MG63 (cell line): ENCODE results near the gene KRT27. TPM values are rescaled to one million over a fixed set of nuclear protein-coding genes. Genes with fewer than 3 reads are reported as not detected.
A peak's percentile ranks its signal among the peaks of the same experiment; 100 is the strongest.
"Not testable (repeated sequence)": the region's sequence is repeated elsewhere in the genome, so short reads cannot be mapped to it uniquely, and the experiment has no call there.

ENCODE experiments used
- DNase-seq: peaks from one replicate; pipeline ENCODE4 v3.0.0-alpha.2; 2020
- H3K27me3 ChIP-seq: fragments of 250-450 bp; sonication (Bioruptor Pico); 2 replicates; pipeline ENCODE4 v1.5.1; 2020; ENCODE audit warnings: mild to moderate bottlenecking, moderate library complexity
- H3K36me3 ChIP-seq: fragments of 250-450 bp; sonication (Bioruptor Pico); 2 replicates; pipeline ENCODE4 v1.5.1; 2020; ENCODE audit warnings: mild to moderate bottlenecking, moderate library complexity
- H3K4me3 ChIP-seq: fragments of 250-450 bp; sonication (Bioruptor Pico); 2 replicates; pipeline ENCODE4 v1.5.1; 2020; ENCODE audit warnings: mild to moderate bottlenecking, moderate library complexity
- H3K9me3 ChIP-seq: fragments of 250-450 bp; sonication (Bioruptor Pico); 2 replicates; pipeline ENCODE4 v1.5.1; 2020; ENCODE audit warnings: mild to moderate bottlenecking, moderate library complexity
- total RNA-seq: library from RNA; depleted of rRNA; stranded (reverse); fragments of >200 nt; shearing (Covaris generic); gene quantifications from 2 replicates; pipeline ENCODE4 v1.2.3, GENCODE V29; 2014; ENCODE audit warnings: low replicate concordance

KRT27 gene
- total RNA-seq, 1 experiment from 2014 or later, result not detected

- Histone ChIP-seq H3K9me3 (no peaks in the 10 kb centered on the region), H3K36me3 (no peaks in the 10 kb centered on the region), H3K27me3 (peaks cover 3% of the 10 kb centered on the region), H3K4me3 (peak overlapping the region; percentile 32)
- DNase-seq, result peak; percentile 31
These were observed 3.0 kb downstream of the KRT27 start for GRCh38 chr17:40779181-40779909.

- Histone ChIP-seq H3K4me3 (no peak overlapping the region), H3K9me3 (no peaks in the 10 kb centered on the region), H3K36me3 (no peaks in the 10 kb centered on the region), H3K27me3 (peaks cover 9% of the 10 kb centered on the region)
- no peak for DNase-seq
These were observed 3.9 kb downstream of the KRT27 start for GRCh38 chr17:40778461-40778860.

DNA sequence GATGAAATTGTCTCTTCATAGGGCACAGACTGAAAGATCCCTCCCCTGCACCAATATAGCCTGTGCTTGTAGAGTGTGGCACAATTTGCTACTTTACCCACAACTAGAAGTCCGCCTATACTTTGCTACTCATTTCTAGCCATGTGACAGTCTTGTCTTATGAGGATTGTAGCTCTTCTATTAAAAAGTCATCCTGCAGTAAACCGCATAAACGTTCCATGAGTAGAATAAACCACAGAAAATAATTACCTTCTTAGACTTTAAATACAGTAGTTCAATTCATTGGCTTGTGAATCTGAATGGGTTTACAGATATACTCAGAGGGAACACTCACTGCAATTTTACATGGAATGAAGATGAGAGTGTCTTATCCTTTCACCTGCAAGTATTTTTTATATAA lies 4.4 kb downstream of the KRT27 start:
- Histone ChIP-seq H3K27me3 (peaks cover 14% of the 10 kb centered on the region), H3K9me3 (no peaks in the 10 kb centered on the region)
- no peak for DNase-seq

GRCh38 chr17:40777459-40777858 lies 4.9 kb downstream of the KRT27 start:
- Histone ChIP-seq H3K4me3 (no peak overlapping the region), H3K36me3 (no peaks in the 10 kb centered on the region), H3K9me3 (no peaks in the 10 kb centered on the region), H3K27me3 (peaks cover 15% of the 10 kb centered on the region)
- no peak for DNase-seq

More for the DNA sequence above, 4.4 kb downstream of the KRT27 start:
- no peak overlapping the region for H3K4me3 ChIP-seq
- H3K36me3 ChIP-seq, result no peaks in the 10 kb centered on the region

DNA sequence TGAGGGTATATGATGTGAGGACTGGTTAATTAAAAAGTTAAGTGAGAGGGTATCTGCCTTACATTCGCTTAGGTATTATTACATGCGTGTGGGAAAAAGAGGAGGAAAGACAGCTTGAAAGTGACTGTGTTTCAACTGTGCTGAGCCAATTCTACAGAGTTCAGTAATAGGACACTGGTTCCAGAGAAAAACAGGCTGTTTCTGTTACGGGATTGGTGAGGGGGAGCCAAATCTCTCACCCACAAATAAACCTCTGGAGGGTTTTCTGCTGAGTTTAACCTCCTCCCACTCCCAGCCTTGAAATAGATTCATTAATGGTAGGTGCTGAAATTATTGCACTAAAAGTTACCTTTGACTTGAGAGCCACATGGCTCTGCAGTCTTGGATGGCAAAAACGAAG lies 6.4 kb downstream of the KRT27 start:
- Histone ChIP-seq H3K36me3 (no peaks in the 10 kb centered on the region), H3K4me3 (no peak overlapping the region), H3K27me3 (peaks cover 27% of the 10 kb centered on the region), H3K9me3 (no peaks in the 10 kb centered on the region)
- no peak for DNase-seq

DNA sequence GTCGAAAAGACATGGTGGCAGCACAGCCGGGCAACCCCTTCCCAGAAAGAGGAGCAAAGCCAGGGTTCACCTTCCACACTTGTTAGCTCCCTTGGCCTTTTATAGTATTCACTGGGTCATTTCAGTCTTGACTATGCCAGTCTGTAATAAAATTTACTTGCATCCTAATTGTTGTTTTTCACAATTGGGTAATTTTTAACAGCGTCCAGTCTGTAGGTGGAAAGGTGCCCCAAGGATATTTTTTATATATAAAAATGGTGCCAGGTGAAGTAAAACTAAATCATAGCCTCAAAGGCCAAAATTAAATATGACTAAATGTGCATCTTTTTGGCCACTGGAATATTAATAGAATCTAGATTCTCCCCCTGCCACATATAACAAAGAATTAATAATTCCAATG lies 10.2 kb downstream of the KRT27 start, which contains the start of gene KRT26:
KRT26 (minus strand) TSS at position 101 of the 400 bp plus-strand sequence; CDS start at position 13, 88 bp downstream.
- no peak for DNase-seq
- Histone ChIP-seq H3K27me3 (peaks cover 28% of the 10 kb centered on the region), H3K36me3 (no peaks in the 10 kb centered on the region), H3K9me3 (no peaks in the 10 kb centered on the region), H3K4me3 (no peak within 1 kb of the TSS)

- Histone ChIP-seq H3K9me3 (peaks cover 33% of the 10 kb centered on the region), H3K36me3 (no peaks in the 10 kb centered on the region), H3K4me3 (no peak overlapping the region), H3K27me3 (peaks cover 3% of the 10 kb centered on the region; the same call in 1 of the 2 replicates)
- DNase-seq, result no peak
These were observed 16.7 kb downstream of the KRT27 start for GRCh38 chr17:40765657-40766056.

DNA sequence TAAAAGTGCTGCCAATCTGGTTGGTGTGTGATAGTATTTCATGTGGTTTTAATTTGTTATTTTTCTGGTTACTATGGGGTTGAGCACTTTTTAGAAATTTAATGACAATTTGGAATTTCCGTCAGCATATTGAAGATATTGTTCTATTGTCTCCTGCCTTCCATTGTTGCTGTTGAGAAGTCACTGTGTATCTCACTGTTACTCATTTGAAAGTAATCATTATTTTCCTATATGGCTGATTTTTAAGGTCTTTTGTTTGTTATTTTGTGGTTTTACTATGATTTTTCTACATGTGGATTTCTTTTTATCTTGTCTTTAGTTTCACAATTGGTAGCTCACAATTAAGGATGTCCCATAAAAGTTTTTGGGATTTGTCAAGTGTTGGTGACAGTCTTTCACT lies 18.6 kb downstream of the KRT27 start:
- Histone ChIP-seq H3K36me3 (no peaks in the 10 kb centered on the region), H3K4me3 (no peak overlapping the region), H3K9me3 (peaks cover 49% of the 10 kb centered on the region), H3K27me3 (no peaks in the 10 kb centered on the region)
- no peak for DNase-seq

DNA sequence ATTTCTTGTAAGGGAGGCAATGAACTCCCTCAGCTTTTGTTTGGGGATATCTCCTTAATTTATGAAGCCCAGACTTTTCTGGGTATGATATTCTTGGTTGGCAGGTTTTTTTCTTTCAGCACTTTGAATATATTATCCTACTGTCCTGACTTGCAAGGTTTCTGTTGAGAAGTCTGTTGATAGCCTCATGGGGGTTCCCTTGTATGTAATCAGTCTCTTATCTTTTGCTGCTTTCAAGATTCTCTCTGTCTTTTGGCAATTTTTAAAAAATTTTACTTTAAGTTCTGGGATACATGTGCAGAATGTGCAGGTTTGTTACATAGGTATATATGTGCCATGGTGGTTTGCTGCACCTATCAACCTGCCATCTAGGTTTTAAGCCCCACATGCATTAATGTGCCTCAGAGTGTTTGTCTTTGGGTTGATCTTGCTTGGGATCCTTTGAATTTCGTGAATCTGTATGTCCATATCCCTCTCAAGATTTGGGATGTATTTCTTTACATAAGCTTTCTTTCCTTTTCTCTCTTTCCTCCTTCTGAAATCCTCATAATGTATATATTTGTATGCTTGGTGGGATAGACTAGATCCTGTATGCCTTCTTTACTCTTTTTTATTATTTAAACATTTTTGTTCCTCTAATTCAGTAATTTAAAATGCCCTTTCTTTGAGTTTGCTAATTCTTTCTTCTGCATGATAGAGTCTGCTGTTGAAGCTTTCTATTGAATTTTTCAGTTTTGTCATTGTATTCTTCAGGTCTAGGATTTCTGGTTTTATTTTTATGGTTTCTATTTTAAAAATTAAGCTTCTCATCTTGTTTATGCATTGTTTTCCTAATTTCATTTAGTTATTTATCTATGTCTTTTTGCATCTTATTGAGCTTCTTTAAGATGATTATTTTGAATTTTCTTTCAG lies 22.0 kb downstream of the KRT27 start:
- DNase-seq, result no peak
- Histone ChIP-seq H3K4me3 (no peak overlapping the region), H3K27me3 (no peaks in the 10 kb centered on the region; the same call in 1 of the 2 replicates), H3K36me3 (no peaks in the 10 kb centered on the region), H3K9me3 (peaks cover 50% of the 10 kb centered on the region)

- no peak within 1 kb of the TSS for H3K4me3 ChIP-seq
- peaks cover 5% of the 10 kb centered on the region for H3K27me3 ChIP-seq
- no peak for DNase-seq
- H3K9me3 ChIP-seq, result peaks cover 19% of the 10 kb centered on the region
- no peaks in the 10 kb centered on the region for H3K36me3 ChIP-seq
These were observed 27.1 kb downstream of the KRT27 start, which contains the start of gene KRT25 for GRCh38 chr17:40755231-40755630. Gene KRT25 (minus strand): TSS chr17:40755331. CDS start chr17:40755271, 60 bp downstream.

- H3K9me3 ChIP-seq, result peaks cover 7% of the 10 kb centered on the region; the same call in 1 of the 2 replicates
- H3K36me3 ChIP-seq, result no peaks in the 10 kb centered on the region
- no peak overlapping the region for H3K4me3 ChIP-seq
- DNase-seq, result no peak
- H3K27me3 ChIP-seq, result peaks cover 10% of the 10 kb centered on the region
These were observed 28.5 kb downstream of the KRT27 start for GRCh38 chr17:40753804-40754203.

DNA sequence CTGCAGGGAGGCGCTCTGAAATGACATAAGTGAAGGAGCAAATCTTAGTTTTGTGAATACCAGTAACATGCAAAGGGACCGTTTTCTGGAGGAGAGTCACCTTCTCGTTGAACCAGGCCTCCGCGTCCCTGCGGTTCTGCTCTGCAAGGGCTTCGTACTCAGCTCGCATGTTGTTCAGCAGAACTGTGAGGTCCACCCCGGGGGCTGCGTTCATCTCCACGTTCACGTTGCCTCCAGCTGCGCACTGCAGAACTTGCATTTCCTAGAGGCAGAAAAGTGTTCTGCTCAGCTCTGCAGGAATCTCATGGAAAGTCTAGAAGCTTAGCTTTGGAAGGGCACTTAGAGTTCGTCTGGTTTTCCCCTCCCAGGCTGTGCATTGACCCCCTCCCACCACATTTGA lies 31.3 kb downstream of the KRT27 start:
- Histone ChIP-seq H3K9me3 (no peaks in the 10 kb centered on the region), H3K4me3 (no peak overlapping the region), H3K27me3 (peaks cover 10% of the 10 kb centered on the region), H3K36me3 (no peaks in the 10 kb centered on the region)
- no peak for DNase-seq

DNA sequence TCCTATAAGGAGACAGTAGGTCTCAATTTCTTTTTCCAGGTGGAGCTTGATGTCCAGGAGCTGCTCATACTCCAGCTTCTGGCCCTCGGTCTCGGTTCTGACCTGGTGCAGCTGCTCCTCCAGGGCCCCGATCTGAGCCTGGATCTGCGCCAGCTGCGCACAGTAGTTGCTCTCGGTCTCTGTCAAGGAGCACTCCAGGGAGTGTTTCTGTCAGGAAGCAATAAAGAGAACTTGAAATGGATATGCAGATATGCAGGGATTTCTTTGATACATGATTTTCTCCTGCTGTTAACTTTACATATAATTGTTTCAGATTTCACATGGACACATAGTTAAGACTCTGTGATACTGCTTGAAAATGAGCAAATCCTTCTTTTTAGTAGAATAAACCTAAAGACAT lies 32.0 kb downstream of the KRT27 start:
- no peak for DNase-seq
- Histone ChIP-seq H3K27me3 (peaks cover 10% of the 10 kb centered on the region), H3K9me3 (no peaks in the 10 kb centered on the region), H3K36me3 (no peaks in the 10 kb centered on the region), H3K4me3 (no peak overlapping the region)

- not testable (repeated sequence) for H3K27me3 ChIP-seq, DNase-seq, H3K36me3 ChIP-seq, H3K9me3 ChIP-seq, H3K4me3 ChIP-seq
These were observed 33.7 kb downstream of the KRT27 start for GRCh38 chr17:40748666-40749065.

GRCh38 chr17:40738553-40738952 lies 43.8 kb downstream of the KRT27 start:
- H3K4me3 ChIP-seq, result no peak overlapping the region
- H3K9me3 ChIP-seq, result peaks cover 12% of the 10 kb centered on the region
- no peak for DNase-seq
- H3K36me3 ChIP-seq, result no peaks in the 10 kb centered on the region
- peaks cover 6% of the 10 kb centered on the region; the same call in 1 of the 2 replicates for H3K27me3 ChIP-seq

DNA sequence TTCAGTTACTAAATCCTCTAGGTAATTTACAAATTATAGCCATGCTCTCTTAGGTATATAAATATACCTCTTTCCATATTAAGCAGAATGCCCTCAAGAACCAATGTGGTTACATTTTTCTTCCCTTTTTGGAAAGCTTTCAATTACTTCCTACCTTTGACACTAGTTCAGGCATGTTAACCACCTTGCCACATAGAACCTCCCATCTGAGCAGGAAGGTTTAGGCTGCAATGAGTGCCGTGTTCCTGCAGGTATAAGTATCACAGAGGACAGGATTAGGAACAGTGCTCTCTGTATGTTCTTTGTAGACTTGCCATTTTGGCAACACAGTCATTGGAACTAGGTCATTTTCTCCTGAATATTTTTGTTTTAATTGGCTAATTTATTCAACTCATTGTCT lies 47.3 kb downstream of the KRT27 start:
- DNase-seq, result no peak
- H3K9me3 ChIP-seq, result no peaks in the 10 kb centered on the region
- H3K27me3 ChIP-seq, result no peaks in the 10 kb centered on the region
- no peak overlapping the region for H3K4me3 ChIP-seq
- no peaks in the 10 kb centered on the region for H3K36me3 ChIP-seq

- Histone ChIP-seq H3K27me3 (no peaks in the 10 kb centered on the region), H3K4me3 (no peak overlapping the region), H3K9me3 (no peaks in the 10 kb centered on the region), H3K36me3 (no peaks in the 10 kb centered on the region)
- no peak for DNase-seq
These were observed 48.3 kb downstream of the KRT27 start for GRCh38 chr17:40734018-40734417.
